ENCODE results near the gene KCNJ16.

Gene KCNJ16

GRCh38 chr17:70171159-70171558 is 96.1 kb downstream of the KCNJ16 start:
- H3K27ac ChIP-seq (ENCODE audit: low read depth, low read length), result no peak overlapping the region
- TF ChIP-seq EZH2phosphoT487 (IDR thresholded peaks at IDR 0.05; ENCODE audit: borderline replicate concordance, low read length), result no peak
- no peak for TF ChIP-seq CTCF (IDR thresholded peaks at IDR 0.05; ENCODE audit: low read depth, low read length, poor library complexity, severe bottlenecking)
- H3K4me2 ChIP-seq (ENCODE audit: low read length), result no peak overlapping the region
- H3K36me3 ChIP-seq (ENCODE audit: control insufficient read depth, low read length), result no peaks in the 10 kb centered on the region
- no peaks in the 10 kb centered on the region for H3F3A ChIP-seq (ENCODE audit: control insufficient read depth, insufficient read depth)
- no peaks in the 10 kb centered on the region for H3K9me3 ChIP-seq (ENCODE audit: control insufficient read depth, insufficient read depth, low read length)
- H3K4me3 ChIP-seq (ENCODE audit: low read length), result no peak overlapping the region
- no peaks in the 10 kb centered on the region for H4K20me1 ChIP-seq (ENCODE audit: control insufficient read depth, insufficient read depth, low read depth, low read length)
- peaks cover 18% of the 10 kb centered on the region for H3K4me1 ChIP-seq (ENCODE audit: control insufficient read depth, low read length)
- H3K79me2 ChIP-seq (ENCODE audit: control insufficient read depth, low read length), result no peaks in the 10 kb centered on the region
- peaks cover 38% of the 10 kb centered on the region for H3K27me3 ChIP-seq (ENCODE audit: control insufficient read depth, low read length)
- H3K9me2 ChIP-seq (replicated peaks; ENCODE audit: control insufficient read depth, low read length), result no peaks in the 10 kb centered on the region

GRCh38 chr17:70172449-70172848 is 97.4 kb downstream of the KCNJ16 start:
- peaks cover 38% of the 10 kb centered on the region for H3K27me3 ChIP-seq (ENCODE audit: control insufficient read depth, low read length)
- TF ChIP-seq CTCF (IDR thresholded peaks at IDR 0.05; ENCODE audit: low read depth, low read length, poor library complexity, severe bottlenecking) (no peak), EZH2phosphoT487 (IDR thresholded peaks at IDR 0.05; ENCODE audit: borderline replicate concordance, low read length) (no peak)
- H3K9me2 ChIP-seq (replicated peaks; ENCODE audit: control insufficient read depth, low read length), result no peaks in the 10 kb centered on the region
- no peak overlapping the region for H3K4me3 ChIP-seq (ENCODE audit: low read length)
- no peaks in the 10 kb centered on the region for H3K36me3 ChIP-seq (ENCODE audit: control insufficient read depth, low read length)
- no peaks in the 10 kb centered on the region for H4K20me1 ChIP-seq (ENCODE audit: control insufficient read depth, insufficient read depth, low read depth, low read length)
- no peaks in the 10 kb centered on the region for H3K79me2 ChIP-seq (ENCODE audit: control insufficient read depth, low read length)
- no peaks in the 10 kb centered on the region for H3F3A ChIP-seq (ENCODE audit: control insufficient read depth, insufficient read depth)
- H3K4me2 ChIP-seq (ENCODE audit: low read length), result no peak overlapping the region
- no peak overlapping the region for H3K27ac ChIP-seq (ENCODE audit: low read depth, low read length)
- no peaks in the 10 kb centered on the region for H3K9me3 ChIP-seq (ENCODE audit: control insufficient read depth, insufficient read depth, low read length)
- peaks cover 18% of the 10 kb centered on the region for H3K4me1 ChIP-seq (ENCODE audit: control insufficient read depth, low read length)

- peaks cover 35% of the 10 kb centered on the region for H3K27me3 ChIP-seq (ENCODE audit: control insufficient read depth, low read length)
- H3K27ac ChIP-seq (ENCODE audit: low read depth, low read length), result no peak overlapping the region
- H3K79me2 ChIP-seq (ENCODE audit: control insufficient read depth, low read length), result no peaks in the 10 kb centered on the region
Observed at GRCh38 chr17:70172923-70173322, 97.9 kb downstream of the KCNJ16 start.

More at GRCh38 chr17:70172923-70173322, 97.9 kb downstream of the KCNJ16 start:
- Histone ChIP-seq H3K9me3 (ENCODE audit: control insufficient read depth, insufficient read depth, low read length) (no peaks in the 10 kb centered on the region), H3K4me3 (ENCODE audit: low read length) (no peak overlapping the region), H3K36me3 (ENCODE audit: control insufficient read depth, low read length) (no peaks in the 10 kb centered on the region), H3K4me1 (ENCODE audit: control insufficient read depth, low read length) (peaks cover 17% of the 10 kb centered on the region), H3K9me2 (replicated peaks; ENCODE audit: control insufficient read depth, low read length) (no peaks in the 10 kb centered on the region), H3F3A (ENCODE audit: control insufficient read depth, insufficient read depth) (no peaks in the 10 kb centered on the region), H3K4me2 (ENCODE audit: low read length) (no peak overlapping the region), H4K20me1 (ENCODE audit: control insufficient read depth, insufficient read depth, low read depth, low read length) (no peaks in the 10 kb centered on the region)
- TF ChIP-seq EZH2phosphoT487 (IDR thresholded peaks at IDR 0.05; ENCODE audit: borderline replicate concordance, low read length), result no peak
- TF ChIP-seq CTCF (IDR thresholded peaks at IDR 0.05; ENCODE audit: low read depth, low read length, poor library complexity, severe bottlenecking), result no peak
